Trophoblast cell (in vitro differentiated cells and primary cell): Measurements from ENCODE around the gene TTLL1.

Source experiments
- DNase-seq, 2 donors: peaks; one replicate each; pipeline ENCODE4 v3.0.0-alpha.2; 2016
- H2AFZ ChIP-seq: 2 replicates; pipeline ENCODE4 v1.6.1; 2013; ENCODE audit warnings: low read length, moderate library complexity, mild to moderate bottlenecking; ENCODE audit not compliant: insufficient read depth, poor library complexity
- H2AK5ac ChIP-seq: 2 replicates; pipeline ENCODE4 v1.6.1; 2013; ENCODE audit warnings: mild to moderate bottlenecking, low read length
- H2BK120ac ChIP-seq: 2 replicates; pipeline ENCODE4 v1.6.1; 2013; ENCODE audit warnings: low read length, mild to moderate bottlenecking, moderate library complexity; ENCODE audit not compliant: insufficient read depth, poor library complexity
- H2BK12ac ChIP-seq: 2 replicates; pipeline ENCODE4 v1.6.1; 2013; ENCODE audit warnings: mild to moderate bottlenecking, low read length, moderate library complexity
- H2BK5ac ChIP-seq: 2 replicates; pipeline ENCODE4 v1.6.1; 2013; ENCODE audit warnings: low read length, low read depth, moderate library complexity, mild to moderate bottlenecking; ENCODE audit not compliant: poor library complexity
- H3K14ac ChIP-seq: 2 replicates; pipeline ENCODE4 v1.6.1; 2013; ENCODE audit warnings: mild to moderate bottlenecking, low read length
- H3K18ac ChIP-seq: 2 replicates; pipeline ENCODE4 v1.6.1; 2013; ENCODE audit warnings: mild to moderate bottlenecking, low read length
- H3K23ac ChIP-seq: 2 replicates; pipeline ENCODE4 v1.6.1; 2013; ENCODE audit warnings: low read length
- H3K27ac ChIP-seq: 2 replicates; pipeline ENCODE4 v1.5.1; 2013; ENCODE audit warnings: low read depth, mild to moderate bottlenecking, inconsistent platforms, low read length, moderate library complexity
- H3K27me3 ChIP-seq: 2 replicates; pipeline ENCODE4 v1.6.1; 2013; ENCODE audit warnings: inconsistent platforms, mild to moderate bottlenecking, low read length, moderate library complexity; ENCODE audit not compliant: insufficient read depth
- H3K36me3 ChIP-seq, 2 experiments: 1 replicate in 1 of 2; 2 replicates in 1 of 2; pipeline ENCODE4 v1.6.1; 2013; ENCODE audit warnings: low read length in 2 of 2, mild to moderate bottlenecking in 2 of 2, moderate library complexity in 1 of 2; ENCODE audit not compliant: insufficient read depth in 2 of 2, control insufficient read depth in 1 of 2
- H3K4ac ChIP-seq: 2 replicates; pipeline ENCODE4 v1.6.1; 2013; ENCODE audit warnings: low read depth, mild to moderate bottlenecking, low read length, moderate library complexity
- H3K4me1 ChIP-seq, 2 experiments: 1 replicate in 1 of 2; 2 replicates in 1 of 2; pipeline ENCODE4 v1.6.1; 2013; ENCODE audit warnings: low read length in 2 of 2, mild to moderate bottlenecking in 2 of 2, moderate library complexity in 1 of 2; ENCODE audit not compliant: insufficient read depth in 2 of 2, control insufficient read depth in 1 of 2
- H3K4me2 ChIP-seq: 2 replicates; pipeline ENCODE4 v1.6.1; 2013; ENCODE audit warnings: inconsistent platforms, mild to moderate bottlenecking, low read length, moderate library complexity
- H3K4me3 ChIP-seq: 2 replicates; pipeline ENCODE4 v1.5.1; 2013; ENCODE audit warnings: mild to moderate bottlenecking, low read depth, low read length, inconsistent platforms
- H3K79me1 ChIP-seq: one replicate; pipeline ENCODE4 v1.6.1; 2013; ENCODE audit warnings: low read length
- H3K79me2 ChIP-seq: 2 replicates; pipeline ENCODE4 v1.6.1; 2013; ENCODE audit warnings: low read length, mild to moderate bottlenecking; ENCODE audit not compliant: control insufficient read depth, insufficient read depth, poor library complexity
- H3K9ac ChIP-seq: 2 replicates; pipeline ENCODE4 v1.6.1; 2013; ENCODE audit warnings: mild to moderate bottlenecking, low read length
- H3K9me3 ChIP-seq: 2 replicates; pipeline ENCODE4 v1.6.1; 2013; ENCODE audit warnings: low read depth, mild to moderate bottlenecking, control low read depth, inconsistent platforms, low read length; ENCODE audit not compliant: insufficient read depth
- H4K12ac ChIP-seq: 2 replicates; pipeline ENCODE4 v1.6.1; 2013; ENCODE audit warnings: low read depth, mild to moderate bottlenecking, low read length, moderate library complexity
- H4K8ac ChIP-seq: 2 replicates; pipeline ENCODE4 v1.6.1; 2013; ENCODE audit warnings: low read depth, mild to moderate bottlenecking, low read length, moderate library complexity
- H4K91ac ChIP-seq: one replicate; pipeline ENCODE4 v1.6.1; 2013; ENCODE audit warnings: low read depth, mild to moderate bottlenecking, low read length, moderate library complexity
- WGBS: extraction: QIAGEN DNeasy Blood & Tissue Kit; methylation state at CpG from one replicate; pipeline ENCODE4 v1.1.7; 2013; ENCODE audit warnings: missing lambda C conversion rate; ENCODE audit not compliant: insufficient read length, insufficient coverage; ENCODE audit errors: extremely low coverage; 5-methylcytosine and 5-hydroxymethylcytosine counted together

Gene TTLL1

GRCh38 chr22:43053176-43053575 lies 36.0 kb downstream of the TTLL1 start:
- Histone ChIP-seq H3K79me1 (no peaks in the 10 kb centered on the region), H3K4me3 (no peak overlapping the region), H2AFZ (no peak overlapping the region), H3K9ac (no peak overlapping the region), H3K14ac (no peak overlapping the region), H3K4ac (no peak overlapping the region), H3K79me2 (no peaks in the 10 kb centered on the region), H3K27ac (no peak overlapping the region), H3K27me3 (no peaks in the 10 kb centered on the region), H3K36me3 (peaks cover 0 to 4% of the 10 kb centered on the region in 2 experiments), H3K4me1 (peaks cover 0 to 3% of the 10 kb centered on the region in 2 experiments), H3K18ac (no peak overlapping the region), H2AK5ac (no peak overlapping the region), H4K12ac (no peak overlapping the region), H2BK12ac (no peak overlapping the region), H3K9me3 (peaks cover 2% of the 10 kb centered on the region), H2BK120ac (no peak overlapping the region), H4K91ac (no peak overlapping the region), H3K23ac (no peak overlapping the region), H2BK5ac (no peak overlapping the region), H4K8ac (no peak overlapping the region), H3K4me2 (no peak overlapping the region)
- no CpG with 5 or more reads among the region's 7 CpGs for WGBS
- no peak for DNase-seq

DNA sequence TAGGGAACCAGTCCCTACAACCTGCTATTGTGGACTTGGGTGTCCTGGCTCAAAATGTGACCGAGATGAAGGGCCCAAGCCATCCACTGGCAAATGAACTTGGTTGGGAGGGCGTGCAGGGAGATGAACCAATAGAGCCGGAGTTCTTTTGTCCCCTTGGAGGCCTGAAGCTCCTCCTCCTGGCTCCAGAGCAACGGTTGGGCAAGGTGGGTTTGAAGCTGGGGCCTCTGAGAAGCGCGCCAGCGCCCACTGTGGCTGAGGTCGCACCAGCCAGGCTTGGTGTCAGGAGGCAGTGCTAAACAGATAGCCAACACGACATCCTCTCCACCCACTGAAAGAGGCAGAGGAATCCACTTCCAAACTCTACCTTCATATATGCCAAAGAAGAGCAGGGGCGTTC lies 38.2 kb downstream of the TTLL1 start:
- H2AK5ac ChIP-seq = no peak overlapping the region
- H2BK12ac ChIP-seq = no peak overlapping the region
- no peak overlapping the region for H4K12ac ChIP-seq
- peaks cover 0 to 3% of the 10 kb centered on the region in 2 experiments for H3K4me1 ChIP-seq
- H2BK120ac ChIP-seq = no peak overlapping the region
- WGBS = no CpG with 5 or more reads among the region's 10 CpGs
- H4K8ac ChIP-seq = no peak overlapping the region
- H3K9me3 ChIP-seq = peaks cover 2% of the 10 kb centered on the region
- no peak overlapping the region for H3K9ac ChIP-seq
- no peak overlapping the region for H3K14ac ChIP-seq
- H3K36me3 ChIP-seq = peaks cover 2 to 4% of the 10 kb centered on the region in 2 experiments
- no peak for DNase-seq
- H3K79me2 ChIP-seq = no peaks in the 10 kb centered on the region
- H3K27me3 ChIP-seq = no peaks in the 10 kb centered on the region
- H2AFZ ChIP-seq = no peak overlapping the region
- H3K23ac ChIP-seq = no peak overlapping the region
- H3K4ac ChIP-seq = no peak overlapping the region
- H3K18ac ChIP-seq = no peak overlapping the region
- peak overlapping the region; percentile 34 for H3K4me3 ChIP-seq
- H2BK5ac ChIP-seq = no peak overlapping the region
- H3K79me1 ChIP-seq = no peaks in the 10 kb centered on the region
- no peak overlapping the region for H3K27ac ChIP-seq
- no peak overlapping the region for H4K91ac ChIP-seq
- no peak overlapping the region for H3K4me2 ChIP-seq

GRCh38 chr22:43047605-43048004 lies 41.6 kb downstream of the TTLL1 start:
- peaks cover 2 to 6% of the 10 kb centered on the region in 2 experiments for H3K36me3 ChIP-seq
- no peak overlapping the region for H2BK12ac ChIP-seq
- no peaks in the 10 kb centered on the region for H3K27me3 ChIP-seq
- H3K4me2 ChIP-seq = no peak overlapping the region
- H3K4ac ChIP-seq = no peak overlapping the region
- no peak overlapping the region for H3K23ac ChIP-seq
- no peak overlapping the region for H2AK5ac ChIP-seq
- H4K12ac ChIP-seq = no peak overlapping the region
- H2AFZ ChIP-seq = no peak overlapping the region
- H3K27ac ChIP-seq = no peak overlapping the region
- no peaks in the 10 kb centered on the region for H3K79me1 ChIP-seq
- H3K4me1 ChIP-seq = peaks cover 0 to 3% of the 10 kb centered on the region in 2 experiments
- H4K8ac ChIP-seq = no peak overlapping the region
- no peak overlapping the region for H3K9ac ChIP-seq
- H2BK120ac ChIP-seq = no peak overlapping the region
- no peak overlapping the region for H2BK5ac ChIP-seq
- peaks cover 4% of the 10 kb centered on the region for H3K9me3 ChIP-seq
- DNase-seq = no peak
- no peak overlapping the region for H3K4me3 ChIP-seq
- WGBS = no CpG with 5 or more reads among the region's 7 CpGs
- H3K14ac ChIP-seq = no peak overlapping the region
- no peak overlapping the region for H4K91ac ChIP-seq
- no peaks in the 10 kb centered on the region for H3K79me2 ChIP-seq
- no peak overlapping the region for H3K18ac ChIP-seq

DNA sequence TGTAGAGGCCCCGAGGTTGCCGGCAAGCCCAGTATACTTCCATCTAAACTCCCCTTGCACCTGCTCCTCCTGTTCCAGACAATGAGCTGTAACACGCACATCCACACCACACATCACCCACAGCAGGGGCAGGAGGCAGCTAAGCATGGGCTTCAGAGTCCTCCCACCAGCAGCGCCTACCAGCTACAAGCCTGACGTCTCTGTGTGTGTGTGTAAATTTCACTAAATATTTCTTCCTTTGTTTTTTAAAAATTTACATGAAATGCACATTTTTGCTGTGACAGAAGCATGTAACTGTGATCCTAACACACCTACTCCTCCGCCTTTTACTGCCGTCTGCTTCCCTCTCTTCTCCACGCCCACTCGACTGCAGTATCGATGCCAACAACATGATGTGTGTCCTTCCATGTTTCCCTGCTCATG lies 44.9 kb downstream of the TTLL1 start:
- no CpG with 5 or more reads among the region's 10 CpGs for WGBS
- Histone ChIP-seq H2BK12ac (no peak overlapping the region), H2AFZ (no peak overlapping the region), H3K27ac (no peak overlapping the region), H3K9me3 (peaks cover 4% of the 10 kb centered on the region), H3K18ac (no peak overlapping the region), H3K79me2 (no peaks in the 10 kb centered on the region), H4K12ac (no peak overlapping the region), H3K4me3 (no peak overlapping the region), H2BK120ac (no peak overlapping the region), H3K79me1 (no peaks in the 10 kb centered on the region), H3K4ac (no peak overlapping the region), H3K9ac (no peak overlapping the region), H3K14ac (no peak overlapping the region), H3K27me3 (no peaks in the 10 kb centered on the region), H2AK5ac (no peak overlapping the region), H4K91ac (no peak overlapping the region), H3K36me3 (peaks cover 2% of the 10 kb centered on the region in 2 experiments), H3K4me1 (peaks cover 0 to 4% of the 10 kb centered on the region in 2 experiments), H2BK5ac (no peak overlapping the region), H4K8ac (no peak overlapping the region), H3K4me2 (no peak overlapping the region), H3K23ac (no peak overlapping the region)
- no peak for DNase-seq
